ENCODE data around the gene B4GALNT4. TPM values are rescaled to one million over a fixed set of nuclear protein-coding genes. Genes with fewer than 3 reads are reported as not detected.

The B4GALNT4 gene
- total RNA-seq, 2 donors from 2014 or later, result 1.6 to 2.0 TPM

DNA sequence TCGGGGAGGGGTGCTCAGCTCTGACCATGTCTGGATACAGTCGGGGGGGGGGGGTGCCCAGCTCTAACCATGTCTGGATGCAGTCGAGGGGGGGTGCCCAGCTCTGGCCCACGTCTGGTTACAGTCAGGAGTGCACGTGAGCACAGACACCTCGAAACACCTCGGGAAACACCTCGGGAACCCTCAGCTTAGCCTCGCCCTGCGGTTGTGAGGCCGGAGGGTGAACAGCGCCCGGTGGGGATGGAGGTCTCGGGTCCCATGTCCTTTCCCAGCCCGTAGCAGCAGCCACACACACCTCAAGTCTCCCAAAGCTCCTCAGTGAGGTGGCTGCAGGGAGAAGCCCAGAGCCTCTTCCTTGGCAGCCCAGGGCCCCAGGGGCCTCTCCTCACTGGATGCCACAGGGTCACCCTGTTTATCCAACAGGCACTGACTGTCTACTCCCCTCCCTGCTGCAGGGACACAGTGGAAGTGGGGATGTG, 43.4 kb downstream of the B4GALNT4 start:
- intact Hi-C loops (cut with DNase I), result no loop called here
- H3K27ac ChIP-seq, result no peak overlapping the region
- H3K27me3 ChIP-seq, result no peaks in the 10 kb centered on the region
- H3K9ac ChIP-seq (ENCODE audit: low read depth in 2 of 2, low read length in 2 of 2), result no peak overlapping the region
- no peaks in the 10 kb centered on the region for H3K9me3 ChIP-seq
- TF ChIP-seq, protein P1, sequence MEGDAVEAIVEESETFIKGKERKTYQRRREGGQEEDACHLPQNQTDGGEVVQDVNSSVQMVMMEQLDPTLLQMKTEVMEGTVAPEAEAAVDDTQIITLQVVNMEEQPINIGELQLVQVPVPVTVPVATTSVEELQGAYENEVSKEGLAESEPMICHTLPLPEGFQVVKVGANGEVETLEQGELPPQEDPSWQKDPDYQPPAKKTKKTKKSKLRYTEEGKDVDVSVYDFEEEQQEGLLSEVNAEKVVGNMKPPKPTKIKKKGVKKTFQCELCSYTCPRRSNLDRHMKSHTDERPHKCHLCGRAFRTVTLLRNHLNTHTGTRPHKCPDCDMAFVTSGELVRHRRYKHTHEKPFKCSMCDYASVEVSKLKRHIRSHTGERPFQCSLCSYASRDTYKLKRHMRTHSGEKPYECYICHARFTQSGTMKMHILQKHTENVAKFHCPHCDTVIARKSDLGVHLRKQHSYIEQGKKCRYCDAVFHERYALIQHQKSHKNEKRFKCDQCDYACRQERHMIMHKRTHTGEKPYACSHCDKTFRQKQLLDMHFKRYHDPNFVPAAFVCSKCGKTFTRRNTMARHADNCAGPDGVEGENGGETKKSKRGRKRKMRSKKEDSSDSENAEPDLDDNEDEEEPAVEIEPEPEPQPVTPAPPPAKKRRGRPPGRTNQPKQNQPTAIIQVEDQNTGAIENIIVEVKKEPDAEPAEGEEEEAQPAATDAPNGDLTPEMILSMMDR (IDR thresholded peaks at IDR 0.05), result no peak
- no peak for DNase-seq
- no peaks in the 10 kb centered on the region for H3K36me3 ChIP-seq
- peaks cover 5% of the 10 kb centered on the region for H3K4me1 ChIP-seq
- H3K4me3 ChIP-seq, result no peak overlapping the region

DNA sequence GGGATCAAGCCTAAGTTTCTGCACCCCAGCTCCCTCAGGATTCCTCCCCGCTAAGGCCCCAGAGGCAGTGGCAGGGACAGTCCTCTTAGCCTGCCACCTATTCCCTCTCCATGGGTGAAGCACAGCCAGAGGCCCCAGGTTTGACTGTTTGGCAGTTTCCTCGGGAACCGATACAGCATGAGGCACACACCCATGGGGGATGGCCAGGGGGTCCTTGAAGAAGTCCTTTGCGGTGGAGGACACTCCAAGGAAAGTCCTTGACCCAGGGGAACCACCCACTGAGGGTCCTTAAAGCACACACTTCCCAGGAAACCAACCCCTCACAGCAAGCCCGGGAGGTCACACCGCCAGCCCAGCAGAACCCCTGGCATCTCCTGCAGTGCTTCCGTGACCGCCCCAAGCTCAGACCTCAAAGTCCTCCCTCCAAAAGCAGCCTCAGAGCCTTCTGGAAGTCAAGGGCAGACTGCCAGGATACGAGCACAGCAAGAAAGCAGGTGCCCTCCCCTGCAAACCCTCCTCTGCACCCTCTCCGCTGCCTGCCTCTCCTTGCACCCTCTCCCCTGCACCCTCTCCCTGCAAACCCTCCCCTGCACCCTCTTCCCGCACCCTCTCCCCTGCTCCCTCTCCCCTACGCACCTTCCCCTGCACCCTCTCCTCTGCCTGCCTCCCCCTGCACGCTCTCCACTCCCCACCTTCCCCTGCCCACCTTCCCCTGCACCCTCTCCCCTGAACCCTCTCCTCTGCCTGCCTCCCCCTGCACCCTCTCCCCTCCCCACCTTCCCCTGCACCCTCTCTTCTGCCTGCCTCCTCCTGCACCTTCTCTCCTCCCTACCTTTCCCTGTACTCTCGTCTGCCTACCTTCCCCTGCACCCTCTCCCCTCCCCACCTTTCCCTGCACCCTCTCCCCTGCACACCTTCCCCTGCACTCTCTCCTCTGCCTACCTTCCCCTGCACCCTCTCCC, 44.1 kb downstream of the B4GALNT4 start:
- Histone ChIP-seq H3K27me3 (no peaks in the 10 kb centered on the region), H3K9me3 (no peaks in the 10 kb centered on the region), H3K27ac (no peak overlapping the region), H3K9ac (ENCODE audit: low read depth in 2 of 2, low read length in 2 of 2) (no peak overlapping the region), H3K4me3 (no peak overlapping the region), H3K36me3 (no peaks in the 10 kb centered on the region), H3K4me1 (peaks cover 5% of the 10 kb centered on the region)
- intact Hi-C loops (cut with DNase I), result no loop called here
- TF ChIP-seq, protein P1 (IDR thresholded peaks at IDR 0.05), result no peak
- DNase-seq, result no peak

DNA sequence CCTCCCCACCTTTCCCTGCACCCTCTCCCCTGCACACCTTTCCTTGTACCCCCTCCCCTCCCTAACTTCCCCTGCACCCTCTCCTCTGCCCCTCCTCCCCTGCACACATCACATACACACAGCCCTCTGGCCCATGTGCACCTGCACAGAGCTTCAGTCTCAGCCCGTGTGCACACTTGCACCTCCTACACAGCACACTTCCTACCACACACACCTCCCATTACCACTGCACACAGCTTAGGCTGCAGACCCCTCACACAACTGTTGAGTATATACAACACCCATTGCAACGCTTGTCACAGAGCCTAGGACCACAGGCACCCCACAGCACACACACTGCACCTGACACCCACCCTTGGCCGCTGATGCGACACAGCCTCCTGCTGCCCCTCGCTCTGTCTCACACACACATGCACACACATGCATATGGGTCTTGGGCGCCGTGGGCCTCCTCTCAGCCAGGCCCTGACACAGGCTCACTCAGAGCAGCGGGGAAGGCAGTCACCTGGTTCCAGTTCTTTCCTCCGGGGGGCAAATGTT, 45.1 kb downstream of the B4GALNT4 start:
- no peaks in the 10 kb centered on the region for H3K27me3 ChIP-seq
- peak overlapping the region; percentile 41 for H3K27ac ChIP-seq
- no peak for DNase-seq
- peak overlapping the region; percentile 43 to 62 for H3K9ac ChIP-seq (ENCODE audit: low read depth in 2 of 2, low read length in 2 of 2)
- H3K9me3 ChIP-seq, result no peaks in the 10 kb centered on the region
- H3K4me1 ChIP-seq, result peaks cover 5% of the 10 kb centered on the region
- intact Hi-C loops (cut with DNase I), result no loop called here
- no peaks in the 10 kb centered on the region for H3K36me3 ChIP-seq
- H3K4me3 ChIP-seq, result peak overlapping the region; percentile 28
- TF ChIP-seq, protein P1 (IDR thresholded peaks at IDR 0.05), result no peak

DNA sequence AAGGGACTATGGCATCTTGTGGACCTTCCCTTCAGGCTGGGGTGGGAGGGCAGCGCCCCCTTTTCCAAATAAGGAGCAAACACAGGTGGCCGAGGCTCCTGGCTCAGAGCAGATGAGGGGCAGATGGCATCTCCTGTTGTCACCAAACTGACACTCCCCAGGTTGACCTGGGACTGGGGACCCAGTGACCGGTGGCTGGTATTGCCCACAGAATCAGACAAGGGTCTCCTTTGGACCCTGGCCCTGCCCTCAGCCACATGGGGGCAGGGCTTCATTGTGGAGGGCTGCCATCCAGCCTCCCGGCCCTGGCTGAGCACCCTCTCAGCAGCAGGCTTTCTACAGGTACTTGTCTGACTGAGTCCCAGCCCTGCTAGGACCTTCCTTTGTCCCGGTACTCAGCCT, 46.3 kb downstream of the B4GALNT4 start:
- Histone ChIP-seq H3K27ac (peak overlapping the region; percentile 90), H3K9ac (ENCODE audit: low read depth in 2 of 2, low read length in 2 of 2) (peak overlapping the region; percentile 90 to 92), H3K4me1 (peaks cover 5% of the 10 kb centered on the region), H3K4me3 (peak overlapping the region; percentile 70), H3K36me3 (no peaks in the 10 kb centered on the region), H3K9me3 (no peaks in the 10 kb centered on the region), H3K27me3 (no peaks in the 10 kb centered on the region)
- intact Hi-C loops (cut with DNase I), result no loop called here
- no peak for DNase-seq
- TF ChIP-seq, protein P1 (IDR thresholded peaks at IDR 0.05), result no peak

DNA sequence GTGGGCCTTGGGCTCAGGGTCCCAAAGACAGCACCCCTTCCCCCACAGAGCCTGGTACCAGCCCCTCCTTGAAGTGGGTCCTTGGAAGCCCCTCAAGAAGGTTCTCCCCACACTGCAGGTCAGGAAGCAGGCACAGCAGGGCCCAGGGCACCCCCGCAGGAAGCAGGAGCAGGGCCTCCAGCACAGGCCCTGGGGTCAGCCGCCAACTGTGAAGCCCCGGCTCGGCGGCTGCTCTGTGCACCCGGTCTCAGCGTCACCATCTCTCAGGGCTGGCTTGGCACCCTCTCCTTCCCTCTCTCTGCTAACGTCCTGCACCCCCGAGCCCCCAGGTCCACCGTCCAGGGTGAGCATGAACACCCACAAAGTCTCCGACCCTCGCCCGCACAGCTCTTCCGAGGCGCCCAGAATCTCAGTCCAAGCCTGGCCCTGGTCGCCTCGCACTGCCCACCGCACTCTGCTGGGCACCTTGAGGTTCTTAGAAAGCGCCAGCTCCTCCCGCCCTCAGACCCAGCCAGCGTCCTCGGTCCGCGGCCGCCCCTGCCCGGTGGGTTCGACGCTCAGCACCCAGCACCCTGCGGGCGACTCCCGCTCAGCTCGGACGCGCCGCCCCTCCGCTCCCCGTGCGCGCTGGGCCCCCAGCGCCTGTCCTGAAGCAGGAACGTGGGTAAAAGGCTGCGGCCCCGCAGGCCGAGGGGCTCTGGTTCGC, 46.9 kb downstream of the B4GALNT4 start:
- peak overlapping the region; percentile 90 to 92 for H3K9ac ChIP-seq (ENCODE audit: low read depth in 2 of 2, low read length in 2 of 2)
- DNase-seq, result no peak
- H3K27ac ChIP-seq, result peak overlapping the region; percentile 90
- TF ChIP-seq, protein P1 (IDR thresholded peaks at IDR 0.05), result no peak
- intact Hi-C loops (cut with DNase I), result no loop called here
- H3K36me3 ChIP-seq, result no peaks in the 10 kb centered on the region
- H3K9me3 ChIP-seq, result no peaks in the 10 kb centered on the region
- no peaks in the 10 kb centered on the region for H3K27me3 ChIP-seq
- H3K4me1 ChIP-seq, result peaks cover 5% of the 10 kb centered on the region
- peak overlapping the region; percentile 70 for H3K4me3 ChIP-seq
